Tibial nerve (tissue), 4 donors: ENCODE results near the gene CCDC3.

Experiments
- EP300 ChIP-seq, 2 donors: sonication (generic); formaldehyde crosslinking; IDR thresholded peaks; one replicate each; pipeline ENCODE4 v1.6.1; 2017; ENCODE audit warnings: antibody characterized with exemption in 2 of 2, mild to moderate bottlenecking in 1 of 2
- POLR2A ChIP-seq, 2 donors: fragments of 450-650 bp; IDR thresholded peaks; one replicate each; pipeline ENCODE4 v1.6.1; 2017; ENCODE audit warnings: antibody characterized with exemption in 2 of 2, mild to moderate bottlenecking in 2 of 2, moderate library complexity in 2 of 2
- TF ChIP-seq, protein P1 (sequence below), 5 experiments: fragments of 200-600 bp in 3 of 5; fragments of 450-650 bp in 2 of 5; sonication (generic) in 3 of 5; IDR thresholded peaks; one replicate each; pipeline ENCODE4 v1.5.1; 2016 to 2019; ENCODE audit warnings: antibody characterized with exemption in 5 of 5, mild to moderate bottlenecking in 3 of 5, moderate library complexity in 2 of 5

GRCh38 chr10:12924911-12925310 lies 76.6 kb downstream of the CCDC3 start:
- TF ChIP-seq, protein P1, sequence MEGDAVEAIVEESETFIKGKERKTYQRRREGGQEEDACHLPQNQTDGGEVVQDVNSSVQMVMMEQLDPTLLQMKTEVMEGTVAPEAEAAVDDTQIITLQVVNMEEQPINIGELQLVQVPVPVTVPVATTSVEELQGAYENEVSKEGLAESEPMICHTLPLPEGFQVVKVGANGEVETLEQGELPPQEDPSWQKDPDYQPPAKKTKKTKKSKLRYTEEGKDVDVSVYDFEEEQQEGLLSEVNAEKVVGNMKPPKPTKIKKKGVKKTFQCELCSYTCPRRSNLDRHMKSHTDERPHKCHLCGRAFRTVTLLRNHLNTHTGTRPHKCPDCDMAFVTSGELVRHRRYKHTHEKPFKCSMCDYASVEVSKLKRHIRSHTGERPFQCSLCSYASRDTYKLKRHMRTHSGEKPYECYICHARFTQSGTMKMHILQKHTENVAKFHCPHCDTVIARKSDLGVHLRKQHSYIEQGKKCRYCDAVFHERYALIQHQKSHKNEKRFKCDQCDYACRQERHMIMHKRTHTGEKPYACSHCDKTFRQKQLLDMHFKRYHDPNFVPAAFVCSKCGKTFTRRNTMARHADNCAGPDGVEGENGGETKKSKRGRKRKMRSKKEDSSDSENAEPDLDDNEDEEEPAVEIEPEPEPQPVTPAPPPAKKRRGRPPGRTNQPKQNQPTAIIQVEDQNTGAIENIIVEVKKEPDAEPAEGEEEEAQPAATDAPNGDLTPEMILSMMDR (IDR thresholded peaks at IDR 0.05) = no peak
- TF ChIP-seq POLR2A (IDR thresholded peaks at IDR 0.05) = no peak
- TF ChIP-seq EP300 (IDR thresholded peaks at IDR 0.05) = no peak
